Neural cell (in vitro differentiated cells): Measurements from ENCODE around the gene SCAP. TPM values are rescaled to one million over a fixed set of nuclear protein-coding genes. Genes with fewer than 3 reads are reported as not detected.

Experiments
- H2AFZ ChIP-seq: fragments of 200-600, 300-800 bp; sonication (generic), shearing (Covaris generic); 2 replicates; pipeline ENCODE4 v1.6.0; 2014; ENCODE audit warnings: low read depth, mild to moderate bottlenecking, antibody characterized with exemption, low read length, moderate library complexity
- H3F3A ChIP-seq: fragments of 200-600 bp; shearing (Covaris generic); 2 replicates; pipeline ENCODE4 v1.6.1; 2016; ENCODE audit warnings: mild to moderate bottlenecking, moderate library complexity, mixed read lengths, antibody characterized with exemption, low read length; ENCODE audit not compliant: insufficient read depth, poor library complexity, severe bottlenecking
- H3K27ac ChIP-seq: fragments of 200-600, 300-800 bp; sonication (generic), shearing (Covaris generic); 2 replicates; pipeline ENCODE4 v1.5.1; 2014; ENCODE audit warnings: mild to moderate bottlenecking, low read length, moderate library complexity
- H3K27me3 ChIP-seq: fragments of 300-800, 200-600 bp; sonication (generic), shearing (Covaris generic); 2 replicates; pipeline ENCODE4 v1.6.0; 2014; ENCODE audit warnings: mild to moderate bottlenecking, low read depth, low read length, moderate library complexity; ENCODE audit not compliant: insufficient read depth
- H3K36me3 ChIP-seq: fragments of 300-800, 200-600 bp; sonication (generic), shearing (Covaris generic); 2 replicates; pipeline ENCODE4 v1.5.1; 2014; ENCODE audit warnings: mild to moderate bottlenecking, antibody characterized with exemption, low read length, moderate library complexity; ENCODE audit not compliant: insufficient read depth
- H3K4me2 ChIP-seq: fragments of 300-800, 200-600 bp; sonication (generic), shearing (Covaris generic); 2 replicates; pipeline ENCODE4 v1.6.0; 2014; ENCODE audit warnings: mild to moderate bottlenecking, low read length
- H3K4me3 ChIP-seq: fragments of 300-800, 200-600 bp; sonication (generic), shearing (Covaris generic); 2 replicates; pipeline ENCODE4 v1.5.1; 2014; ENCODE audit warnings: mild to moderate bottlenecking, low read length, moderate library complexity
- H3K79me2 ChIP-seq: fragments of 200-600 bp; shearing (Covaris generic); replicated peaks from 2 replicates; pipeline ENCODE4 v1.6.0; 2014; ENCODE audit warnings: mild to moderate bottlenecking, low read length, moderate library complexity; ENCODE audit not compliant: insufficient read depth
- H3K9ac ChIP-seq: fragments of 300-800, 200-600 bp; sonication (generic), shearing (Covaris generic); 2 replicates; pipeline ENCODE4 v1.6.1; 2016; ENCODE audit warnings: mild to moderate bottlenecking, low read length, mixed read lengths
- H3K9me2 ChIP-seq: fragments of 200-600 bp; shearing (Covaris generic); 2 replicates; pipeline ENCODE4 v1.6.1; 2016; ENCODE audit warnings: mild to moderate bottlenecking, low read length, mixed read lengths; ENCODE audit not compliant: insufficient read depth
- H3K9me3 ChIP-seq: fragments of 200-600, 300-800 bp; sonication (generic), shearing (Covaris generic); 2 replicates; pipeline ENCODE4 v1.6.1; 2016; ENCODE audit warnings: mild to moderate bottlenecking, mixed run types, low read length, moderate library complexity, mixed read lengths
- H4K20me1 ChIP-seq: fragments of 200-600 bp; shearing (Covaris generic); 2 replicates; pipeline ENCODE4 v1.6.1; 2016; ENCODE audit warnings: mild to moderate bottlenecking, mixed run types; ENCODE audit not compliant: insufficient read depth
- EP300 ChIP-seq: fragments of 450-650 bp; conservative IDR thresholded peaks from 2 replicates; pipeline ENCODE4 v1.6.1; 2014; ENCODE audit warnings: antibody characterized with exemption, mild to moderate bottlenecking, moderate library complexity; ENCODE audit not compliant: poor library complexity, severe bottlenecking
- EZH2 ChIP-seq: fragments of 200-600, 300-800 bp; shearing (Covaris generic), sonication (generic); IDR thresholded peaks from 2 replicates; pipeline ENCODE4 v1.6.1; 2014; ENCODE audit warnings: antibody characterized with exemption, low read length, borderline replicate concordance, mild to moderate bottlenecking; ENCODE audit not compliant: insufficient read depth, poor library complexity, severe bottlenecking
- MXI1 ChIP-seq: fragments of 450-650 bp; conservative IDR thresholded peaks from 2 replicates; pipeline ENCODE4 v1.6.1; 2014; ENCODE audit warnings: antibody characterized with exemption, mild to moderate bottlenecking; ENCODE audit not compliant: poor library complexity, severe bottlenecking
- POLR2AphosphoS5 ChIP-seq: IDR thresholded peaks from 2 replicates; pipeline ENCODE4 v1.6.1; 2012
- RAD21 ChIP-seq: fragments of 450-650 bp; conservative IDR thresholded peaks from 2 replicates; pipeline ENCODE4 v1.6.1; 2014; ENCODE audit warnings: antibody characterized with exemption, mild to moderate bottlenecking, moderate library complexity
- SMC3 ChIP-seq: fragments of 450-650 bp; conservative IDR thresholded peaks from 2 replicates; pipeline ENCODE4 v1.6.1; 2014; ENCODE audit warnings: antibody characterized with exemption, mild to moderate bottlenecking, moderate library complexity; ENCODE audit not compliant: poor library complexity
- TAF1 ChIP-seq: IDR thresholded peaks from 2 replicates; pipeline ENCODE4 v1.6.1; 2012; ENCODE audit warnings: low read depth
- polyA plus RNA-seq: library from polyadenylated mRNA; depleted of rRNA; stranded (reverse); fragments of >200 nt; gene quantifications from 2 replicates; pipeline ENCODE4 v1.2.3, GENCODE V29; 2014
- TF ChIP-seq, protein P1 (sequence below): IDR thresholded peaks from 2 replicates; pipeline ENCODE4 v1.6.1; 2012; ENCODE audit warnings: borderline replicate concordance
- TF ChIP-seq, protein P2 (sequence below): fragments of 450-650 bp; IDR thresholded peaks from 2 replicates; pipeline ENCODE4 v1.5.1; 2014; ENCODE audit warnings: antibody characterized with exemption, mild to moderate bottlenecking, moderate library complexity; ENCODE audit not compliant: poor library complexity, severe bottlenecking

The SCAP gene
- polyA plus RNA-seq, 1 donor from 2014 or later: 58.0 TPM

GRCh38 chr3:47476644-47477199, 981 bp upstream of the SCAP start:
- peak overlapping the region; percentile 86 for H3K4me3 ChIP-seq
- TF ChIP-seq MXI1 (no peak), SMC3 (no peak), RAD21 (no peak), POLR2AphosphoS5 (no peak), EP300 (no peak), EZH2 (no peak), TAF1 (no peak)
- TF ChIP-seq, protein P1, sequence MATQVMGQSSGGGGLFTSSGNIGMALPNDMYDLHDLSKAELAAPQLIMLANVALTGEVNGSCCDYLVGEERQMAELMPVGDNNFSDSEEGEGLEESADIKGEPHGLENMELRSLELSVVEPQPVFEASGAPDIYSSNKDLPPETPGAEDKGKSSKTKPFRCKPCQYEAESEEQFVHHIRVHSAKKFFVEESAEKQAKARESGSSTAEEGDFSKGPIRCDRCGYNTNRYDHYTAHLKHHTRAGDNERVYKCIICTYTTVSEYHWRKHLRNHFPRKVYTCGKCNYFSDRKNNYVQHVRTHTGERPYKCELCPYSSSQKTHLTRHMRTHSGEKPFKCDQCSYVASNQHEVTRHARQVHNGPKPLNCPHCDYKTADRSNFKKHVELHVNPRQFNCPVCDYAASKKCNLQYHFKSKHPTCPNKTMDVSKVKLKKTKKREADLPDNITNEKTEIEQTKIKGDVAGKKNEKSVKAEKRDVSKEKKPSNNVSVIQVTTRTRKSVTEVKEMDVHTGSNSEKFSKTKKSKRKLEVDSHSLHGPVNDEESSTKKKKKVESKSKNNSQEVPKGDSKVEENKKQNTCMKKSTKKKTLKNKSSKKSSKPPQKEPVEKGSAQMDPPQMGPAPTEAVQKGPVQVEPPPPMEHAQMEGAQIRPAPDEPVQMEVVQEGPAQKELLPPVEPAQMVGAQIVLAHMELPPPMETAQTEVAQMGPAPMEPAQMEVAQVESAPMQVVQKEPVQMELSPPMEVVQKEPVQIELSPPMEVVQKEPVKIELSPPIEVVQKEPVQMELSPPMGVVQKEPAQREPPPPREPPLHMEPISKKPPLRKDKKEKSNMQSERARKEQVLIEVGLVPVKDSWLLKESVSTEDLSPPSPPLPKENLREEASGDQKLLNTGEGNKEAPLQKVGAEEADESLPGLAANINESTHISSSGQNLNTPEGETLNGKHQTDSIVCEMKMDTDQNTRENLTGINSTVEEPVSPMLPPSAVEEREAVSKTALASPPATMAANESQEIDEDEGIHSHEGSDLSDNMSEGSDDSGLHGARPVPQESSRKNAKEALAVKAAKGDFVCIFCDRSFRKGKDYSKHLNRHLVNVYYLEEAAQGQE: no peak
- TF ChIP-seq, protein P2, sequence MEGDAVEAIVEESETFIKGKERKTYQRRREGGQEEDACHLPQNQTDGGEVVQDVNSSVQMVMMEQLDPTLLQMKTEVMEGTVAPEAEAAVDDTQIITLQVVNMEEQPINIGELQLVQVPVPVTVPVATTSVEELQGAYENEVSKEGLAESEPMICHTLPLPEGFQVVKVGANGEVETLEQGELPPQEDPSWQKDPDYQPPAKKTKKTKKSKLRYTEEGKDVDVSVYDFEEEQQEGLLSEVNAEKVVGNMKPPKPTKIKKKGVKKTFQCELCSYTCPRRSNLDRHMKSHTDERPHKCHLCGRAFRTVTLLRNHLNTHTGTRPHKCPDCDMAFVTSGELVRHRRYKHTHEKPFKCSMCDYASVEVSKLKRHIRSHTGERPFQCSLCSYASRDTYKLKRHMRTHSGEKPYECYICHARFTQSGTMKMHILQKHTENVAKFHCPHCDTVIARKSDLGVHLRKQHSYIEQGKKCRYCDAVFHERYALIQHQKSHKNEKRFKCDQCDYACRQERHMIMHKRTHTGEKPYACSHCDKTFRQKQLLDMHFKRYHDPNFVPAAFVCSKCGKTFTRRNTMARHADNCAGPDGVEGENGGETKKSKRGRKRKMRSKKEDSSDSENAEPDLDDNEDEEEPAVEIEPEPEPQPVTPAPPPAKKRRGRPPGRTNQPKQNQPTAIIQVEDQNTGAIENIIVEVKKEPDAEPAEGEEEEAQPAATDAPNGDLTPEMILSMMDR: no peak
- H3K36me3 ChIP-seq: no peaks in the 10 kb centered on the region
- peak overlapping the region; percentile 83 for H2AFZ ChIP-seq
- no peaks in the 10 kb centered on the region for H4K20me1 ChIP-seq
- H3K27me3 ChIP-seq: no peaks in the 10 kb centered on the region
- no peak overlapping the region for H3K27ac ChIP-seq
- H3K79me2 ChIP-seq: peaks cover 27% of the 10 kb centered on the region
- H3F3A ChIP-seq: no peaks in the 10 kb centered on the region
- H3K4me2 ChIP-seq: peak overlapping the region; percentile 66
- H3K9me3 ChIP-seq: no peaks in the 10 kb centered on the region
- no peaks in the 10 kb centered on the region for H3K9me2 ChIP-seq
- peak overlapping the region; percentile 58 for H3K9ac ChIP-seq

- Histone ChIP-seq H2AFZ (peak overlapping the region; percentile 83), H3K36me3 (no peaks in the 10 kb centered on the region), H3K9me2 (no peaks in the 10 kb centered on the region), H3K27me3 (no peaks in the 10 kb centered on the region), H3K27ac (peak overlapping the region; percentile 44), H3K9me3 (no peaks in the 10 kb centered on the region), H3K4me2 (peak overlapping the region; percentile 66), H3K9ac (peak overlapping the region; percentile 58), H4K20me1 (no peaks in the 10 kb centered on the region), H3K4me3 (peak overlapping the region; percentile 86), H3K79me2 (peaks cover 31% of the 10 kb centered on the region), H3F3A (no peaks in the 10 kb centered on the region)
- TF ChIP-seq, protein P1: no peak
- TF ChIP-seq, protein P2: no peak
- TF ChIP-seq MXI1 (no peak), RAD21 (no peak), EZH2 (no peak), SMC3 (no peak), TAF1 (no peak), POLR2AphosphoS5 (no peak), EP300 (no peak)
Observed at GRCh38 chr3:47476330-47476626, 537 bp upstream of the SCAP start.
